Loucy (cell line): ENCODE data around the gene LMO7.

ENCODE experiments used
- H2AFZ ChIP-seq: fragments of 200-600 bp; sonication (generic); 2 replicates; pipeline ENCODE4 v1.6.0; 2016; ENCODE audit warnings: antibody characterized with exemption, mild to moderate bottlenecking, low read length, moderate library complexity
- H3F3A ChIP-seq: fragments of 200-600 bp; 2 replicates; pipeline ENCODE4 v1.6.0; 2016; ENCODE audit warnings: antibody characterized with exemption, low read depth, mild to moderate bottlenecking
- H3K27me3 ChIP-seq: fragments of 200-600 bp; sonication (generic); 2 replicates; pipeline ENCODE4 v1.6.1; 2014; ENCODE audit warnings: low read length, mild to moderate bottlenecking; ENCODE audit not compliant: insufficient read depth, poor library complexity, severe bottlenecking
- H3K36me3 ChIP-seq: fragments of 200-600 bp; sonication (generic); 2 replicates; pipeline ENCODE4 v1.6.1; 2016; ENCODE audit warnings: low read length; ENCODE audit not compliant: insufficient read depth
- H3K4me1 ChIP-seq: fragments of 200-600 bp; sonication (generic); 2 replicates; pipeline ENCODE4 v1.5.1; 2014; ENCODE audit warnings: low read length, mild to moderate bottlenecking; ENCODE audit not compliant: insufficient read depth, poor library complexity, severe bottlenecking
- H3K4me2 ChIP-seq: fragments of 200-600 bp; sonication (generic); 2 replicates; pipeline ENCODE4 v1.6.0; 2014; ENCODE audit warnings: antibody characterized with exemption, low read length, low read depth, mild to moderate bottlenecking; ENCODE audit not compliant: poor library complexity, severe bottlenecking
- H3K4me3 ChIP-seq: fragments of 200-600 bp; sonication (generic); 2 replicates; pipeline ENCODE4 v1.5.1; 2014; ENCODE audit warnings: low read length, mild to moderate bottlenecking, mixed read lengths; ENCODE audit not compliant: poor library complexity, severe bottlenecking
- H3K79me2 ChIP-seq: fragments of 200-600 bp; sonication (generic); 2 replicates; pipeline ENCODE4 v1.6.1; 2014; ENCODE audit warnings: low read length; ENCODE audit not compliant: insufficient read depth
- H3K9ac ChIP-seq: fragments of 200-600 bp; sonication (generic); 2 replicates; pipeline ENCODE4 v1.6.0; 2014; ENCODE audit warnings: mild to moderate bottlenecking, low read depth, low read length, moderate library complexity; ENCODE audit not compliant: poor library complexity, severe bottlenecking
- H3K9me2 ChIP-seq: fragments of 200-600 bp; sonication (generic); replicated peaks from 2 replicates; pipeline ENCODE4 v1.6.1; 2016; ENCODE audit warnings: low read depth, low read length, mixed read lengths
- H3K9me3 ChIP-seq: fragments of 200-600 bp; sonication (generic); 2 replicates; pipeline ENCODE4 v1.6.1; 2014; ENCODE audit warnings: mild to moderate bottlenecking, antibody characterized with exemption, low read length, low read depth; ENCODE audit not compliant: insufficient read depth
- H4K20me1 ChIP-seq: fragments of 200-600 bp; sonication (generic); 2 replicates; pipeline ENCODE4 v1.6.0; 2014; ENCODE audit warnings: antibody characterized with exemption, low read length, mild to moderate bottlenecking; ENCODE audit not compliant: insufficient read depth, poor library complexity, severe bottlenecking
- CTCF ChIP-seq: fragments of 200-600 bp; sonication (generic); conservative IDR thresholded peaks from 2 replicates; pipeline ENCODE4 v1.5.1; 2014; ENCODE audit warnings: mild to moderate bottlenecking, antibody characterized with exemption, low read length
- EZH2phosphoT487 ChIP-seq: fragments of 200-600 bp; IDR thresholded peaks from 2 replicates; pipeline ENCODE4 v1.6.1; 2018; ENCODE audit warnings: antibody characterized with exemption, mild to moderate bottlenecking, moderate library complexity, borderline replicate concordance

The LMO7 gene

DNA sequence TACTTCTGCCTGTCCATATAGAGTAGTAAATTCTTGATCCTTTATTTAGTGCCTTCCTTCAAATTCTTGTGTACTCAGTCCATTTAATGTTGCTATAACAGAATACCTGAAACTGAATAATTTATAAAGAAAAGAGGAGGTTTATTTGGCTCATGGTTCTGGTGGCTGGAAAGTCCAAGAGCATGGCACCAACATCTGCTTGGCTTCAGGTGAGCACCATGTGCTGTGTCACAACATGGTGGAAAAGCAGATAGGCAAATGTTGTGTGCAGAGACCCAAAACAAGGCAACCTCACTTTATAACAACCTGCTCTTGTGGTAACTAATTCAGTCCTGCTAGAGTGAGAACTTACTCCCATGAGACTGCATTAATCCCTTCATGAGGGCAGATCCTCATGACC is 195.3 kb downstream of the LMO7 start:
- no peak overlapping the region for H3K4me3 ChIP-seq
- no peaks in the 10 kb centered on the region for H3K9me2 ChIP-seq
- no peaks in the 10 kb centered on the region for H3F3A ChIP-seq
- no peaks in the 10 kb centered on the region for H3K27me3 ChIP-seq
- H3K4me2 ChIP-seq, result no peak overlapping the region
- no peaks in the 10 kb centered on the region for H3K79me2 ChIP-seq
- no peak overlapping the region for H3K9ac ChIP-seq
- no peaks in the 10 kb centered on the region for H4K20me1 ChIP-seq
- no peak for TF ChIP-seq EZH2phosphoT487
- TF ChIP-seq CTCF, result no peak
- H3K4me1 ChIP-seq, result no peaks in the 10 kb centered on the region
- H3K36me3 ChIP-seq, result no peaks in the 10 kb centered on the region
- H2AFZ ChIP-seq, result no peak overlapping the region
- no peaks in the 10 kb centered on the region for H3K9me3 ChIP-seq

DNA sequence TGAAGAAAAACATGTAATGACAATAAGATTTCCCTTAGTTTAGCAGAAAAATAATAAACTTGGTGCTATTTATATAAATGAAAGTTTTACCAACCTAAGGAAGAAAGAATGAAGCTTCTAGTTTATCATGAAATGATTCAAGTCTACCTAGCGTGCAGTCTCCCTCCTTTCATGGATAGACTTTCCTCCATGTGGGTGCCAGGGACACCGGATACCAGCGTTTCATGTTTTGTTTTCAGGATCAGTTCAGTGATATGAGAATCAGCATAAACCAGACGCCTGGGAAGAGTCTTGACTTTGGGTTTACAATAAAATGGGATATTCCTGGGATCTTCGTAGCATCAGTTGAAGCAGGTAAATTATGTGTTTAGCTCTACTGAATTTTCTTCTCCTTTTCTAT is 196.7 kb downstream of the LMO7 start:
- no peaks in the 10 kb centered on the region for H3F3A ChIP-seq

GRCh38 chr13:75836441-75836840 is 200.3 kb downstream of the LMO7 start:
- peaks cover 6% of the 10 kb centered on the region; the same call in 1 of the 2 replicates for H3K36me3 ChIP-seq
- TF ChIP-seq CTCF, result no peak
- no peak for TF ChIP-seq EZH2phosphoT487
- no peaks in the 10 kb centered on the region for H4K20me1 ChIP-seq
- no peaks in the 10 kb centered on the region for H3K79me2 ChIP-seq
- H3F3A ChIP-seq, result no peaks in the 10 kb centered on the region
- H3K4me1 ChIP-seq, result peaks cover 2% of the 10 kb centered on the region
- no peak overlapping the region for H3K9ac ChIP-seq
- H3K27me3 ChIP-seq, result no peaks in the 10 kb centered on the region
- H3K9me3 ChIP-seq, result no peaks in the 10 kb centered on the region
- no peaks in the 10 kb centered on the region for H3K9me2 ChIP-seq
- no peak overlapping the region for H3K4me2 ChIP-seq
- H3K4me3 ChIP-seq, result no peak overlapping the region
- no peak overlapping the region for H2AFZ ChIP-seq

More for the DNA sequence above, 196.7 kb downstream of the LMO7 start:
- H3K4me3 ChIP-seq, result no peak overlapping the region
- H2AFZ ChIP-seq, result no peak overlapping the region
- H3K9me3 ChIP-seq, result no peaks in the 10 kb centered on the region
- H3K4me1 ChIP-seq, result no peaks in the 10 kb centered on the region
- H3K9ac ChIP-seq, result no peak overlapping the region
- no peaks in the 10 kb centered on the region for H3K36me3 ChIP-seq
- H3K4me2 ChIP-seq, result no peak overlapping the region
- TF ChIP-seq EZH2phosphoT487 (no peak), CTCF (no peak)
- no peaks in the 10 kb centered on the region for H3K9me2 ChIP-seq
- no peaks in the 10 kb centered on the region for H4K20me1 ChIP-seq
- no peaks in the 10 kb centered on the region for H3K79me2 ChIP-seq
- H3K27me3 ChIP-seq, result no peaks in the 10 kb centered on the region
